GM13976 (cell line): ENCODE data around the gene HEATR5B.

Source experiments
- DNase-seq: peaks from one replicate; pipeline ENCODE4 v3.0.0; 2012; ENCODE audit warnings: low spot score
- CTCF ChIP-seq: IDR thresholded peaks from 2 replicates; pipeline ENCODE4 v1.5.1; 2012; ENCODE audit warnings: borderline replicate concordance, mild to moderate bottlenecking; ENCODE audit not compliant: insufficient read depth; ENCODE audit errors: extremely low read depth, missing control alignments, control extremely low read depth
- in situ Hi-C: fragments of 300-500 bp; cut with MboI; formaldehyde crosslinking; loops from one replicate; pipeline ENCODE4 v1.12.0; 2022; ENCODE audit warnings: low sequenced_read_pairs, mixed read lengths, inconsistent platforms; ENCODE audit not compliant: unreplicated experiment

Gene HEATR5B

GRCh38 chr2:37059841-37060240 lies 24.3 kb downstream of the HEATR5B start:
- TF ChIP-seq CTCF = no peak
- in situ Hi-C loops = no loop called here
- DNase-seq = no peak

GRCh38 chr2:37052600-37053332 lies 31.4 kb downstream of the HEATR5B start:
- TF ChIP-seq CTCF = no peak
- DNase-seq = no peak
- in situ Hi-C loops = no loop called here

GRCh38 chr2:37039580-37039979 lies 44.6 kb downstream of the HEATR5B start:
- DNase-seq = no peak
- TF ChIP-seq CTCF = no peak
- in situ Hi-C loops = no loop called here

- in situ Hi-C loops = no loop called here
These were observed 46.4 kb downstream of the HEATR5B start for GRCh38 chr2:37037771-37038170.

GRCh38 chr2:37029758-37030157 lies 54.4 kb downstream of the HEATR5B start:
- no peak for DNase-seq
- no peak for TF ChIP-seq CTCF
- in situ Hi-C loops = no loop called here

More at GRCh38 chr2:37037771-37038170, 46.4 kb downstream of the HEATR5B start:
- no peak for TF ChIP-seq CTCF
- no peak for DNase-seq

DNA sequence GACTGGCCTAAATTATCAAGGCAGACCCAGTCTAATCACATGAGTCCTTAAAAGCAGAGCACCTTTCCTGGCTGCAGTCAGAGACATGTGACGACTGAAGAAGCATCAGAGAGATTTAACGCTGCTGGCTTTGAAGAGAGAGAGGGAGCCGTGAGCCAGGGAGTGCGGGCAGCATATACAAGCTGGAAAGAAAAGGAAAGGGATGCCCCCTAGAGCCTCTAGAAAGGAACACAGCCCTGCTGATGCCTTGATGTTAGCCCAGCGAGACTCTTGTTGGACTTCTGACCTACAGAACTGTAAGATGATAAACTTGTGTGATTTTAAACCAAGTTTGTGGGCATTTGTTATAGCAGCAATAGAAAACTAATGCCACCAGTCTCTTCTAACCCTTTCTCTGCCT lies 58.1 kb downstream of the HEATR5B start:
- DNase-seq = no peak
- in situ Hi-C loops = no loop called here
- TF ChIP-seq CTCF = no peak
